COLO668 (cell line): ENCODE data around the gene SEM1.
A peak's percentile ranks its signal among the peaks of the same experiment; 100 is the strongest.
"Not testable (repeated sequence)": the region's sequence is repeated elsewhere in the genome, so short reads cannot be mapped to it uniquely, and the experiment has no call there.

Experiments used
- DNase-seq: peaks from one replicate; lab custom pipeline; 2025; ENCODE audit not compliant: unreplicated experiment; lab: John Stamatoyannopoulos, UW

The SEM1 gene

DNA sequence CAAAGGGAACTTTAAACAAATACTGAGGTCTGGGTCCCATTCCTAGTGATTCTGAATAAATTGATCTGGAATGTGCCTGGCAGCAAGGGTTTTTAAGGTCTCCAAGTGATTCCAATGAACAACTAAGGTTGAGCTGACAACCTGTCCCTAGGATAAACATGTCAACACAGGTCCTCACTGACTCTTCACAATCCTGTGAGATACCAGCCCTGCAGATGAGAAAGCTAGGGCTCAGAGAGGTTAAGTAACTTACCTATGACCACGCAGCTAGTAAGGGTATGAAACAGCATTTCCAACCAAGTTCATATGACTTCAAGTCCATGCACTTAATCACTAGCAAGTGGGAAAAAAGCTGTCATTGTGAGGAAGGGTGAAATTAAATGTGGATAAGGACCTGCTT, 44.0 kb downstream of the SEM1 start:
- DNase-seq = no peak

DNA sequence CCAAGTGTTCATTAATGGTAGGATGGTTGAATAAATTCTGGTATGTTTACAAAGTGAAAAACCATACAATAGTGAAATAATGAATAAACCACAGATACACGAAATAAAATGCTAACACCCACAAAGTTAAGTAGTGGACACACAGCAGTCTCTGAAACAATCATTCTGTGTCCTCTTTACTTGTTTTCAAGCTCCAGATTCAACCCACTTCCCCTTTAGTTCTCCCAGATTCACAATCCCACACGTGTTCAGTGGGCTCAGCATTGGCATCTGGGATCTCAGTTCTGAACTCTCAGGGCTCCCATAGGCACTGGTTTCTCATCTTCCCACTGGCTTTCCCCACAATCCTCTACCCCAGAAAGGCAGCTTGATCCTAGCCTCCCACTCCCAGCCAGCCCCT, 44.9 kb downstream of the SEM1 start:
- DNase-seq = no peak

DNA sequence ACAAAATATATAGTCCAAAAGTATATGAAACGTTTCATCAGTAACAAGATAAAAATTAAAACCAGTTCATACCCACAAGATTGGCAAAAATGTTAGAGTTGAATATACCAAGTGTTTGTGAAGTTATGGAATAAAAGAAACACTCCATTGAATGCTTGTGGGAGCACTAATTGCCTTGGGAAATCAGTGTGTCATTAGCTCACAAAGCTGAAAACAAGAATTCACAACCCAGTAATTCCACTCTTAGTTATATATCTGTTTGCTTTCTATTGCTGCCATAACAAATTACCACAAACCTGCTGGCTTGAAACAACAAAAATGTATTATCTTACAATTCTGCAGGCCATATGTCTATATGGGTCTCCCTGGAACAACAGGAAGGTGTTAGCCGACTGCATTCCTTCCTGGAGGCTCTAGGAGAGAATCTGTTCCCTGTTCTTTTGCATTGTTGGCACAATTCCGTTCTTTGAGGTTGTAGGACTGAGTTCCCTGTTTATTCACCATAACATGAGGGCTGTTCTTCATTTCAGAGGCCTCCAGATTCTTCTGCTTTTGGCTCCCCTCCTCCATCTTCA, 45.7 kb downstream of the SEM1 start:
- DNase-seq = no peak

DNA sequence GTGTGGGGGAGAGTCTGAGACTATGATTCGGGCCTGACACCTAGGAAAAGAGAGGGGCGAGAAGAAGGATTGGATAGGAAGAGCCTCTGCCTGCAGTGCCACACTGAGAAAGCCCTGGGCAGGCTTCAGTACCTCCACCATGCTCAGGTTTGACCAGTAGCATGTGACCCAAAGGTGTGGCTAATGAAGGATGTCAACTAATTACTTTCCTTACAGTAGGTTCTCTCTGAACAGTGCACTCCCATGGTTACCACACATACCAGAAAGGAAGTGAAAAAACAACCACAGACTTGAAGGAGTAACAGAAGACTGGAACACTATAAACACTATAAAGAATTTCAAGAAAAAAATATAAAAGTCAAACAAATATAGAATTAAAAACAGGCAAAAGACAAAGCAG, 46.2 kb downstream of the SEM1 start:
- no peak for DNase-seq

DNA sequence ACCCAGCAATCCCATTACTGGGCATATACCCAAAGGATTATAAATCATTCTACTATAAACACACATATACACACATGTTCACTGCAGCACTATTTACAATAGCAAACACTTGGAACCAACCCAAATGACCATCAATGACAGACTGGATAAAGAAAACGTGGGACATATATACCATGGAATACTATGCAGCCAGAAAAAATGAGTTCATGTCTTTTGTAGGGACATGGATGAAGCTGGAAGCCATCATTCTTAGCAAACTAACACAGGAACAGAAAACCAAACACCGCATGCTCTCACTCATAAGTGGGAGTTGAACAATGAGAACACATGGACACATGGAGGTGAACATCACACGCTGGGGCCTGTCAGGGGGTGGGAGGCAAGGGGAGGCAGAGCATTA, 47.5 kb downstream of the SEM1 start:
- DNase-seq = not testable (repeated sequence)

DNA sequence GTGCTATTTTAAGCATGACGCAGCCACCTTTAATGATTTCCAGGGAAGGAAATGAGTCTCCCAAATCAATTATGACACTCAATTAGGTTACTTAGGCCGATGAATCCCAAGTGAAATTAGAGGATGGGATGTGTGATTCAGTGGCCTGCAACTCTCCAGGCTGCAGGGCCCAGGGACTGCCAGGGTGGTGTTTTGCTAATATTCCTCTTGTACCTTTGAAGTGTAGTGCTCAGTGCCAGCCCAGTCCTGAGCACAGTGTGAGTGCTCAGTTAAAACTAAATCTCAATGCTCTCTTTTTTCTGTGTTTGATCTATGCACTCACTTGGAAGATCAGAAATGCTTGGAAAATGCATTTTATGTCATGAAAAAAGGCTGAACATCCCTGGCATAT, 51.6 kb downstream of the SEM1 start:
- DNase-seq = no peak

DNA sequence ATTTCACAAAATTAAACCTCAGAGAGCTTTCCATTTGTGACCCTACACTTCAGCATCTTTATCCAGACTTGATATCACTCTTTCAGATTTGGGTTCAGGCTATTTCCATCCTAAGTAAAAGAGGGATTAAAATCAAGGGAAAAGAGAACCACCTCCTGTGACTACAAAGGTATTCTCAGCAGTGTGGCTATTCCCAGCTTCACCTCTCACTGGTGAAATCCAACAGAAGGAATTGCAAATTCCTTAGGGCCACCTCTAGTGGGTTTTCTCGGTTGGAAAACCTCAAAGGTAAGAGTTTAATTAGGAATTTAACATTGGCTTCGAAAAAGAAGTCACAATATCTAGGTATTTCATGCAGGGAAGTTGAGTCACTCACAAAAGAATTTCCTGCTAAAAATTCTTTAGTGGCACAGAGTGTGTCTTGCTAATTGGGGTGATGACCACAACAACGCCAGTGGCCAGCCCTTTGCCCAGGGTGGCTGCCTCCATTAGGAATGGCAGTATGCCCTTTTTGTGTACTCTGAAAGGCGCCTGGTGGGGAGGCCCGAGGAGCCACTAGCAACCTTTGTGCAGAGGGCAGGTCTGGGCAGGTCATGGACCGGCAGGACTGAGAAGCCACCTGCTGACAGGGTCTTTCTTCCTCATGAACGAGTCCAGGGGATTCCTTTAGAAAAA, 52.2 kb downstream of the SEM1 start:
- DNase-seq = peak; percentile 46

DNA sequence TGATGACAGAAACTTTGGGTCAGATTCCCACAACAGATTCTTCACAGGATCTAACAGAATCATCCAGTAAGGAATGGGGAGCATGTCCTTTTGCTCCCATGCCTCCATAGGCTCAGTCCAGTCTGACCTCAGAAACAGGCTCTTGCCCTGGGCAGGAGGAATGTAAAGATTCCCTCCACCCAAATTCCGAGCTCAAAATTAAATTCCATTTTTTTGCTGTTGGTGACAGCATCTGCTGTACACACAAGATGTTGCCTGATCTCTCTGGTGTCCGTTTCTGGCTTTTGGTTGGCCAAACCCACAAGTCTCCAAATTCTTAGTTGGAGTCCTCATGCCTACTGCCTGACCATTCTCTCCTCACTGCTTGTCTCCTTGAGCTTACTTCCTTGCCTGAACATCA, 53.7 kb downstream of the SEM1 start:
- no peak for DNase-seq

DNA sequence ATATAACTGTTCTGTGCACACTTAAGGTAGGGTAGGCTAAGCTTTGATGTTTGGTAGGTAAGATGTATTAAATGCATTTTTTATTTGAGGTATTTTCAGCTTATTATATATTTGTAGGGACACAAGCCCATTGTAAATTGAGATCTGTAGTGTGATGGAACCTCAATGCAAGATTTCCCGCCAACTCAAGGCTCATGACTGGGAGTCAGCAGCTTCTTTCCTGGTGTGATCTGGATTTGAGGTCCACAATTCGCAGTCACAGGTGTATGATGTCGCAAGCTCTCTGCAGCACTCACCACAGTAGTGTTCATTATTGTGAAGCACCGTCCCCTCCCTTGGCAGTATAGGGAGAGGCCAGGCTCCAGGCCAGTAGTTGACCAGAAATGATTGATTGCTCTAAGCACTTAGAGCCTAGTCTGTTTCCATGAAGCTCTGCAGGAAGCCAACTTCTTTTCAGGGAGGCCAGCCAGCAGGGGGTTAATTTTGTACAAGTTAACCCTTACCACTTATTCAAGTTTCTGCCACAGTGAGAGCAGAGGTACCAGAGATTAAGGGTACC, 54.9 kb downstream of the SEM1 start:
- DNase-seq = no peak

DNA sequence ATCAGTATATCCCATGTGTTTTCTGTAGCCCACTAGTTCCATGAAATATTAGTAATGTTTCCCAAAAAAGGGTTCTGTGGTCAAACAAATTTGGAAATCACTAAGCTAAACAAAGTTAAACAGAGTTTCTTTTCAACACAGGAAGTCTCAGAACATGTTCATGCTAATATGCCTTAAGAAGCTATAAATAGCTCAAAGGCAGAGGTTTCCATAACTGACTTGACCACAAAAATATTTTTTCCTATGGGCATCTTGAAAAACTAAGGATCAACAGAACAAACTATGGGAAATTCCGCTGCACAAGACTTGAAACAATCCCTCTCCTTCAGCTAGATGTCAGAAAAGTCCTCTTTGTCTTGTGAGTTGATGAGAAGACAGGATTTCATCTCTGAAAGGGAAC, 59.7 kb downstream of the SEM1 start:
- DNase-seq = no peak

DNA sequence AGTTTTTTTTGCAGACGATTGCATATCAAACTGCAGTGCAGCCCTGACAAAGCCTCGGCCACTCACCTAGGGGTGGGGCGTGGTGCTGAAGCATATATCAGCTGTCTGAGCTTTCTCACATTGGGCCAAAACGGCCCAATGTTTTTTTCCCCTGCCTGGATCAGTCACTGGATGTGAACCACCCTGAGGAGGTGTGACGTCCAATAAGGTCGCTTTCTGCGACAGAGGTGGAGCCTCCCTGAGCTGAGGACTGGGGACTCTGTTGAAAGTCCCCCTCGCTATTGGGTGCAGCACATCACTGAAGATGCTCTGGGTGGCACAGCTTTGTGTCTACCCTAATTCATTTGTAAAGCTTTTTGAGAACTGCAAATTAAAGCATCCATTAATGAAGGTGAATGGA, 60.9 kb downstream of the SEM1 start:
- DNase-seq = no peak

DNA sequence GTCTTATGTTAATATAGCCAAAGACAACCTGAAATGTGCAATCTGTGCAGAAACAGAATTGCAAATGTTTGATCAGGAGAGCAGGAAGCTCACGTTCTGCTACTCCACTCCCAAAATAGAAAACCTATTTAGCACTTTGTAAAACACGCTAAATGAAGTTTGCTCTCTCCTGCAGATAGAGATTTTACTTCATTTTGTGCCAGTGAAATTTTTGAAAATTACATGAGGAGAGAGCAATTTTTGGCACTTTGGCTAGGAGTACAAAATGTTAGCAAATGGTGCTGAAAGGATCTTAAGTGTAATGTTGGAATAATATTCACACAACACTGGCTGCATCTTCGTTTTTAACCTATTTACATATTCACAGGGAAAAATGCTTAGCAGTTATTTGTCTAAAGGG, 61.9 kb downstream of the SEM1 start:
- no peak for DNase-seq

DNA sequence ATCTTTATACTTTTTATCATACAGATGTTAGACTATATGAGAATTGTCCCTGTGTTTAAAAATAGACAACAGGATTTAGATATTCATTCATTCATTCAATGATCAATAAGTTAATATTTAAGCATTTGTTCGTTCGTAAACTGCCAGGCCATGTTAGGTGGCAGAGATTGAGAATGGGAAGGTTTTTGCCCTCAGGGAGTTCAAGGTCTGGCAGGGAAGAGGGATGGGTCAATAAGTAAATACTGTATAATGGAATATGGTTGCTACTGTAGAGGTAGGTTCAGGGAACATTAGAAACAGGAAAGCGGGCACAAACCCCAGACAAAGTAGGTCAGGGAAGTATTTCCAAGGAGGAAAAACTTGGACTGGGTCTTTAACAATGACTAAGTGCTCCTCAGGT, 64.6 kb downstream of the SEM1 start:
- DNase-seq = no peak

DNA sequence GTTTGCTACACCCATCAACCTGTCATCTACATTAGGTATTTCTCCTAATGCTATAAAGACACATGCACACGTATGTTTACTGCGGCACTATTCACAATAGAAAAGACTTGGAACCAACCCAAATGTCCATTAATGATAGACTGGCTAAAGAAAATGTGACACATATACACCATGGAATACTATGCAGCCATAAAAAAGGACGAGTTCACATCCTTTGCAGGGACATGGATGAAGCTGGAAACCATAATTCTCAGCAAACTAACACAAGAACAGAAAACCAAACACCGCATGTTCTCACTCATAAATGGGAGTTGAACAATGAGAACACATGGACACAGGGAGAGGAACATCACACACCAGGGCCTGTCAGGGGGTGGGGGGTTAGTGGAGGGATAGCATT, 66.2 kb downstream of the SEM1 start:
- not testable (repeated sequence) for DNase-seq

DNA sequence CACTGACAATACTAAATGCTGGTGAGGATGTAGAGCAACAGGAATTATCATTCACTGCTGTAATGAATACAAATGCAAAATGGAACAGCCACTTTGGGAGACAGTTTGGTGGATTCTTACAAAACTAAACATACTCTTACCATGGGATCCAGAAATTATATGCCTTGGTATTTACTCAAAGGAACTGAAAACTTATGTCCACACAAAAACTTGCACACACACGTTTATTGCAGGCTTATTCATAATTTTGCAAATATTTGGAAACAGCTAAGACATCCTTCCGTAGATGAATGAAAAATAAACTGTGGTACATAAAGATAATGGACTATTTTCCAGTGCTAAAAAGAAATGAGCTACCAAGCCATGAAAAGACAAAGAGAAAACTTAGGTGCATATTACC, 69.6 kb downstream of the SEM1 start:
- DNase-seq = no peak
